ENCODE measurements around the gene GLDN.
"Not testable (repeated sequence)": the region's sequence is repeated elsewhere in the genome, so short reads cannot be mapped to it uniquely, and the experiment has no call there.

GLDN gene

DNA sequence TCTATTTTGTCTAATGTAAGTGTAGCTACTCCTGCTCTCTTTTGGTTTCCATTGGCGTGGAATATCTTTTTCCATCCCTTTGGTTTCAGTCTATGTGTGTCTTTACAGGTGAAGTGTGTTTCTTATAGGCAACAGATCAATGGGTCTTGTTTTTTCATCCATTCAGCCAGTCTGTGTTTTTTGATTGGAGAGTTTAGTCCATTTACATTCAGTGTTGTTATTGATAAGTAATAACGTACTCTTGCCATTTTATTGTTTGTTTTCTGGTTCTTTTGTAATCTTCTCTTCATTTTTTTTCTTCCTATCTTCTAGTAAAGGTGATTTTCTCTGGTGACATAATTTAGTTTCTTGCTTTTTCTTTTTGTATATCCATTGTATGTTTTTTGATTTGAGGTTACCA lies 97.1 kb downstream of the GLDN start:
- Mint-ChIP-seq H3K4me3 (no peak overlapping the region), H3K27me3 (ENCODE audit: low read depth) (peaks cover 6% of the 10 kb centered on the region), H3K36me3 (ENCODE audit: low read depth) (no peaks in the 10 kb centered on the region), H3K9me3 (peaks cover 4% of the 10 kb centered on the region), H3K27ac (no peak overlapping the region), H3K4me1 (ENCODE audit: low read depth) (no peaks in the 10 kb centered on the region)
- DNase-seq (ENCODE audit: low spot score): no peak

- no peak for DNase-seq (ENCODE audit: low spot score)
- H3K27ac Mint-ChIP-seq: no peak overlapping the region
- H3K4me3 Mint-ChIP-seq: no peak overlapping the region
- no peaks in the 10 kb centered on the region for H3K9me3 Mint-ChIP-seq
- peaks cover 4% of the 10 kb centered on the region for H3K4me1 Mint-ChIP-seq (ENCODE audit: low read depth)
- no peaks in the 10 kb centered on the region for H3K36me3 Mint-ChIP-seq (ENCODE audit: low read depth)
- H3K27me3 Mint-ChIP-seq (ENCODE audit: low read depth): peaks cover 3% of the 10 kb centered on the region
Measured at GRCh38 chr15:51443282-51443914, 101.9 kb downstream of the GLDN start.

DNA sequence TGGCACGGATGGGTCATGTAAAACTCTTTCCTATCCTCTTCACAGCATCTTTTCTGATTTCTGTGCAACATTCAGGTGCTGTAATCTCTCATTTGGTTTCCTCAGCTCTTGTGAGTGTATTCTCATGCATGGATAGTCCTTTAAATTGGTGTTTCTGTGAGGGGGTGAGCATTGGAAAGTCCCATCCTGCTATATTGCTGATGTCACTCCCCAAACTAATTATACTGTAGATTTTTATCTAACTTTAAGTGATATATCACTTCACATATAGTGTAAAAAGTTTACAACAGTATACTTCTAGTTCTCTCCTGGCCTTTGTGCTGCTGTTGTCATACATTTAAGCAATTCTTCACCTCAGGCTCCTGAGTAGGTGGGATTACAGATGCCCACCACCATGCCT lies 102.7 kb downstream of the GLDN start:
- H3K4me3 Mint-ChIP-seq: no peak overlapping the region
- no peak for DNase-seq (ENCODE audit: low spot score)
- H3K36me3 Mint-ChIP-seq (ENCODE audit: low read depth): no peaks in the 10 kb centered on the region
- no peaks in the 10 kb centered on the region for H3K9me3 Mint-ChIP-seq
- H3K4me1 Mint-ChIP-seq (ENCODE audit: low read depth): peaks cover 4% of the 10 kb centered on the region
- no peaks in the 10 kb centered on the region for H3K27me3 Mint-ChIP-seq (ENCODE audit: low read depth)
- H3K27ac Mint-ChIP-seq: no peak overlapping the region

- DNase-seq (ENCODE audit: low spot score): no peak
- H3K9me3 Mint-ChIP-seq: no peaks in the 10 kb centered on the region
- H3K4me1 Mint-ChIP-seq (ENCODE audit: low read depth): peaks cover 4% of the 10 kb centered on the region
- H3K27ac Mint-ChIP-seq: no peak overlapping the region
- H3K4me3 Mint-ChIP-seq: no peak overlapping the region
- no peaks in the 10 kb centered on the region for H3K36me3 Mint-ChIP-seq (ENCODE audit: low read depth)
- H3K27me3 Mint-ChIP-seq (ENCODE audit: low read depth): no peaks in the 10 kb centered on the region
Measured at GRCh38 chr15:51444807-51445206, 103.4 kb downstream of the GLDN start.

GRCh38 chr15:51446029-51446744 lies 104.7 kb downstream of the GLDN start:
- not testable (repeated sequence) for H3K4me1 Mint-ChIP-seq (ENCODE audit: low read depth); H3K36me3 Mint-ChIP-seq (ENCODE audit: low read depth); DNase-seq (ENCODE audit: low spot score); H3K4me3 Mint-ChIP-seq; H3K27ac Mint-ChIP-seq; H3K9me3 Mint-ChIP-seq; H3K27me3 Mint-ChIP-seq (ENCODE audit: low read depth)

DNA sequence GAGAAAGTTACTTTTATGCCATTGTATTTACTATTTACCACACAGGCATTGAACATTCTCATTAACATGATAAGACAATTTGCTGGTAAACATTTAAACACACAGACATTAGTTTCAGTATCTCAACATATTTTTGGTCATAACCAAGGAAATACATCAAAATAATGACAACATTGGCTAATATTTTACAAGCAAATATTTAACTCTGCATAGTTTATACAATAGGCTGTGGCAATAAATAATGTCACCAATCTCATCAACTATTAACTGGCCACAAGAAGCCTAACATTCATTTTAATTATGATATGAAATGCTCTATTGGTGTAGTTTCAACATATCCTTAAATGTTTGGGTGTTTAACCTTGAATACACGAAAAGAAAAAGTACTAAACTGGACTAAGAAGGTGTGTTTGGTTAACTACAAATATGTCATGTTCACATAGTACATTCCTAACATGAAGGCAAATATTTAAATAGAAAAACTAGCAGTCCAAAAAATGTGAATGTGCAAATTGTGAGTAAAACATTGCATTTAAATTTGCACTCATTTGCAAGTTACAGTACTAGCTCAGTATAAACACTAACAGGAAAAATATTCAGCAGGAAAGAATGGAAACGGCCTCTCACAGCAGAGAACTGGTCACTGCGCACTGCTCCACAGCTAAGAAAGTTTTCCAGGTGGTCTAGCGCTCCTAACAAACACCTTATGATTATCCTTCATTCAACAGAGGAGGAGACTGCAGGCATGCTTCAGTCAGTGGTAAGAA lies 106.6 kb downstream of the GLDN start:
- no peak overlapping the region for H3K27ac Mint-ChIP-seq
- no peak overlapping the region for H3K4me3 Mint-ChIP-seq
- H3K4me1 Mint-ChIP-seq (ENCODE audit: low read depth): peaks cover 4% of the 10 kb centered on the region
- no peaks in the 10 kb centered on the region for H3K36me3 Mint-ChIP-seq (ENCODE audit: low read depth)
- no peaks in the 10 kb centered on the region for H3K27me3 Mint-ChIP-seq (ENCODE audit: low read depth)
- H3K9me3 Mint-ChIP-seq: no peaks in the 10 kb centered on the region
- DNase-seq (ENCODE audit: low spot score): no peak

- Mint-ChIP-seq H3K27ac (no peak overlapping the region), H3K36me3 (ENCODE audit: low read depth) (no peaks in the 10 kb centered on the region), H3K4me3 (no peak overlapping the region), H3K27me3 (ENCODE audit: low read depth) (no peaks in the 10 kb centered on the region), H3K4me1 (ENCODE audit: low read depth) (peaks cover 4% of the 10 kb centered on the region), H3K9me3 (no peaks in the 10 kb centered on the region)
- no peak for DNase-seq (ENCODE audit: low spot score)
Measured at GRCh38 chr15:51448622-51449399, 107.4 kb downstream of the GLDN start.

DNA sequence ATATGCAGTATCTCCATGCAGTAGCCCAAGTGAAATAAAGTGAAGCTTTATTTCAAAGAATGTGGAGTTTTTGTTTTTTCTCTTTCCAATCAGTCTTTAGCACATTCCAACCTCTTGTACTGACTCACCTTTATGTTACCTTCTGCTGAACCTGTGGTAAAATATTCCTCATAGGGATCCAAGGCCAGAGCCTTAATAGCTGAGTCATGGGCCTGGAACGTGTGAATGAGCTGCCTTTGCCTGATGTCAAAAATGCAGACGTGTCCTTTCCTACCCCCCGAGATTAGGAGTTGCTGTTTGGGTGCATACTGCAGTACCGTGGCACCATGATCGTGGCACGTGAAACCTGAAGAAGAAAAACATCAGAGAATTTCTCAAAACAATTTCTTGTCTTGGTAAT lies 108.5 kb downstream of the GLDN start:
- no peaks in the 10 kb centered on the region for H3K9me3 Mint-ChIP-seq
- H3K4me3 Mint-ChIP-seq: no peak overlapping the region
- H3K27ac Mint-ChIP-seq: no peak overlapping the region
- H3K4me1 Mint-ChIP-seq (ENCODE audit: low read depth): peaks cover 4% of the 10 kb centered on the region
- H3K36me3 Mint-ChIP-seq (ENCODE audit: low read depth): no peaks in the 10 kb centered on the region
- H3K27me3 Mint-ChIP-seq (ENCODE audit: low read depth): no peaks in the 10 kb centered on the region
- no peak for DNase-seq (ENCODE audit: low spot score)

Measured in T-helper 2 cell treated with Interferon-gamma antibody and Interleukin-4, amounts not matched to agents 5 μg/mL and 100 μg/mL, for 36 hours (primary cell).